Lower lobe of right lung (tissue), 2 donors: ENCODE measurements around the gene RYR1. TPM values are rescaled to one million over a fixed set of nuclear protein-coding genes. Genes with fewer than 3 reads are reported as not detected.

Experiments used
- ATAC-seq, 2 donors: fragments of 200-7000 bp; cut with Tn5 transposase; one replicate each; pipeline ENCODE4 v1.9.1; 2020 to 2022; ENCODE audit warnings: mild to moderate bottlenecking in 2 of 2, moderate library complexity in 2 of 2
- DNase-seq: peaks from one replicate; pipeline ENCODE4 v3.0.0-alpha.2; 2020
- H3K27ac ChIP-seq: fragments of 200-600 bp; one replicate; pipeline ENCODE4 v1.8.0; 2022
- H3K27me3 ChIP-seq: fragments of 200-600 bp; one replicate; pipeline ENCODE4 v1.8.0; 2022; ENCODE audit warnings: low read depth
- H3K36me3 ChIP-seq: fragments of 200-600 bp; one replicate; pipeline ENCODE4 v1.8.0; 2022; ENCODE audit warnings: mild to moderate bottlenecking
- H3K4me1 ChIP-seq: fragments of 200-600 bp; one replicate; pipeline ENCODE4 v1.8.0; 2022
- H3K4me3 ChIP-seq: fragments of 200-600 bp; one replicate; pipeline ENCODE4 v1.8.0; 2022; ENCODE audit warnings: mild to moderate bottlenecking
- H3K9me3 ChIP-seq: fragments of 200-600 bp; one replicate; pipeline ENCODE4 v1.8.0; 2022
- intact Hi-C: fragments of 100-400 bp; cut with DNase I; formaldehyde crosslinking; loops from one replicate; pipeline ENCODE4 v1.11.0; 2022
- total RNA-seq: library from RNA; stranded (reverse); fragmentation: NEBNext Ultra II Directional; extraction: Animal tissue kit (Norgen Biotek cat#: 25700); gene quantifications from one replicate; pipeline ENCODE4 v1.2.1, GENCODE V29; 2021
- TF ChIP-seq, protein P1 (sequence below): fragments of 200-600 bp; IDR thresholded peaks from one replicate; pipeline ENCODE4 v1.8.0; 2022; ENCODE audit warnings: antibody characterized with exemption, mild to moderate bottlenecking
- donor health status: DM: no; HTN: yes; CAD: no; lungs with severe emphysema.

RYR1 gene
- total RNA-seq, 1 donor from 2014 or later, result 9.2 TPM

DNA sequence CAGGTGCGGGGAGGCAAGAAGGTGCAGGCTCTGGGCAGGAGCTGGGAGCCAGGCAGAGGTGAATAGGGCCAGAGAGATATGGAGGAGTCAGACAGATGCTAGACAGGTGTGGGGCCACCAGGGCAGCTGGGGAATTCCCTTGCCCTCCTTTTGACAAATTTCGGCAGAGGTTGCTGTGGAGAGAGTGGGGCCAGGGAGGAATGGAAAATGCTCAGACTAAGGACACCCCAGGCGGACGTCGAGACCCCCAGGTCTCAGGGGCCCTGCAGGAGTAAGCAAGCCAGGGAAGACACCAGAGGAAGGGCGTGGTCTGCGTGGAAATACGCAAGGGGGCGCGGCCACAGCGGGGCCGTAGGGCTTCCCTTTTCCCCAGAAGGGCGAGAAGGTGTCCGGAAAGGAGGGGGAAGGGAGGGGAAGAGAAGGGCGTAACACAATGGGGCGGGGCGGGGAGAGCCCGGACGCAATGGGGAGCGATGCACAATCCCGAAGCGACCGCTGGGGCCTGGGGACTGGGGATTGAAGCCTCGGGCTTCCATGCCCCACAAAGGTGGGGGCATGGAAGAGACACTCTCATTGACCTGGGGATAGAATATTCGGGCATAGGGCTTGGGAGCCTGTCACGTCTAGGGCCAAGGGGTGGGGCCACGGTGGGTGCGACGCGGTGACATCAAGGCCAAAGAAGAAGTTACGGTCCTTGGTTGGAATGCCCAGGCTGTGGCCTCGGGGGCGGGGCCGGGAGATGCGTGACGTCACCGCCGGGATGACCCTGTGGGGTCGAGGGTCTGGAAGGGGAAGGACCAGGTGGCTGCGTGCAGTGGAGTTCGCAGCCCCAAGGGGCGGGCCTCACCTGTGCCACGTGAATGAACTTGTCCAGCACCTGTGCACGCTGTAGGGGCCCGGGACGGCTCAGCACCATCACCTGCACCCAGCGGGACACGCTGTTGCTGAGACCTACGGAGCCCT is 15.7 kb upstream of the RYR1 start:
- H3K4me3 ChIP-seq, result peak overlapping the region; percentile 48
- H3K4me1 ChIP-seq, result peaks cover 12% of the 10 kb centered on the region
- TF ChIP-seq, protein P1, sequence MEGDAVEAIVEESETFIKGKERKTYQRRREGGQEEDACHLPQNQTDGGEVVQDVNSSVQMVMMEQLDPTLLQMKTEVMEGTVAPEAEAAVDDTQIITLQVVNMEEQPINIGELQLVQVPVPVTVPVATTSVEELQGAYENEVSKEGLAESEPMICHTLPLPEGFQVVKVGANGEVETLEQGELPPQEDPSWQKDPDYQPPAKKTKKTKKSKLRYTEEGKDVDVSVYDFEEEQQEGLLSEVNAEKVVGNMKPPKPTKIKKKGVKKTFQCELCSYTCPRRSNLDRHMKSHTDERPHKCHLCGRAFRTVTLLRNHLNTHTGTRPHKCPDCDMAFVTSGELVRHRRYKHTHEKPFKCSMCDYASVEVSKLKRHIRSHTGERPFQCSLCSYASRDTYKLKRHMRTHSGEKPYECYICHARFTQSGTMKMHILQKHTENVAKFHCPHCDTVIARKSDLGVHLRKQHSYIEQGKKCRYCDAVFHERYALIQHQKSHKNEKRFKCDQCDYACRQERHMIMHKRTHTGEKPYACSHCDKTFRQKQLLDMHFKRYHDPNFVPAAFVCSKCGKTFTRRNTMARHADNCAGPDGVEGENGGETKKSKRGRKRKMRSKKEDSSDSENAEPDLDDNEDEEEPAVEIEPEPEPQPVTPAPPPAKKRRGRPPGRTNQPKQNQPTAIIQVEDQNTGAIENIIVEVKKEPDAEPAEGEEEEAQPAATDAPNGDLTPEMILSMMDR, result no peak
- H3K27ac ChIP-seq, result peak overlapping the region; percentile 44
- peak; percentile 90 to 93 for ATAC-seq
- intact Hi-C loops, result no loop called here
- H3K9me3 ChIP-seq, result no peaks in the 10 kb centered on the region
- no peaks in the 10 kb centered on the region for H3K36me3 ChIP-seq
- peak; percentile 88 for DNase-seq
- peaks cover under 1% of the 10 kb centered on the region for H3K27me3 ChIP-seq

DNA sequence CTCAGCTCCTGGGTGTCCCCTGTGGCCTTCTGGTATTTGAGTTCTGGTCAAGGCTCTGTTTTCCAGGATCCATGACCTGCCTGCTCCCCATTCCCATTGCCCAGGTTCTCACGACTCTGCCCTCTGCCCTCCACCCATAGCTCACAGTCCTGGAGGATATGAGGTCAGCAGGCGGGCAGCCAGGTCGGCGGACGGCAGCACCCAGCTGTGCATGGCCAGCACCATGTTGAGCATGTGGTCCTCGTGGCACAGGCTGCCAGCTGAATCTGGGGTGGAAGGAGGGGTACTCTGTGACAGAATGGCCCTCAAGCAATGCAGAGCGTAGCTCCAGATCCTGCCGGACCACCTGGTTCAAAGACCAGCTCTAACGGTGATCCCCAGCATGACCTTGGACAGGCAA is 12.6 kb upstream of the RYR1 start:
- DNase-seq (no peak), ATAC-seq (no peak)
- Histone ChIP-seq H3K36me3 (no peaks in the 10 kb centered on the region), H3K27me3 (peaks cover 5% of the 10 kb centered on the region), H3K4me3 (no peak overlapping the region), H3K27ac (no peak overlapping the region), H3K9me3 (no peaks in the 10 kb centered on the region), H3K4me1 (peaks cover 12% of the 10 kb centered on the region)
- intact Hi-C loops, result no loop called here
- TF ChIP-seq, protein P1, result no peak

DNA sequence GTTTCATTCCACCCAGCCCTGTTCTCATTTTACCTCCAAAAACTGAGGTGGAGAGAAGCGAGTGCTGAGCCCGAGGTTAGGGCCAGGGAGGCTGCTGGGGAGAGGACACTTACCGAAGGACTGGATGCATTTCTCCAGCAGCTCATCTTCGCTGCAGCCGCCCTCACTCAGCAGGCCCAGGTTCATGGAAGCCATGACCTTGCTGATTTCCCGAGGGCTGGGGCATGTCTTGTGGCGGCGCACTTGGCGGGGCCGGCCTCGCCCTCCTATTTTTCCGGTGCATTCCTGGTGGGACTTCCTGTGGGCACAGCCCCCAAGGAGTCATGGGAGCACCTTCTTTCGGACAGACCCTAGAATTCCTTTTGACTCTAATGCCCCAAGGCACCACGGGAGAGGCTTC is 11.6 kb upstream of the RYR1 start:
- Histone ChIP-seq H3K27ac (no peak overlapping the region), H3K4me3 (no peak overlapping the region), H3K36me3 (no peaks in the 10 kb centered on the region), H3K27me3 (peaks cover 5% of the 10 kb centered on the region), H3K4me1 (peaks cover 12% of the 10 kb centered on the region), H3K9me3 (no peaks in the 10 kb centered on the region)
- DNase-seq (no peak), ATAC-seq (no peak)
- TF ChIP-seq, protein P1, result no peak
- intact Hi-C loops, result no loop called here

DNA sequence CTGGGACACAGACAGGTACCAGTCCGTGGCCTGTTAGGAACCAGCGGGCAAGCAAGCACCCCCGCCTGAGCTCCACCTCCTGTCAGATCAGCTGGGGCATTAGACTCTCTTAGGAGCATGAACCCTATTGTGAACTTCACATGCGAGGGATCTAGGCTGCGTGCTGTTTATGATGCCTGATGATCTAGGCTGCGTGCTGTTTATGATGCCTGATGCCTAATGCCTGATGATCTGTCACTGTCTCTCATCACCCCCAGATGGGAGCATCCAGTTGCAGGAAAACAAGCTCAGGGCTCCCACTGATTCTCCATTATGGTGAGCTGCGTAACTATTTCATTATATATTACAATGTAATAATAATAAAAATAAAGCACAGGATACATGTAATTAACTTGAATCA is 11.1 kb upstream of the RYR1 start:
- DNase-seq, result no peak
- Histone ChIP-seq H3K27ac (no peak overlapping the region), H3K4me1 (peaks cover 10% of the 10 kb centered on the region), H3K4me3 (no peak overlapping the region), H3K9me3 (no peaks in the 10 kb centered on the region), H3K36me3 (no peaks in the 10 kb centered on the region), H3K27me3 (peaks cover 5% of the 10 kb centered on the region)
- TF ChIP-seq, protein P1, result no peak
- no peak for ATAC-seq
- intact Hi-C loops, result no loop called here

DNA sequence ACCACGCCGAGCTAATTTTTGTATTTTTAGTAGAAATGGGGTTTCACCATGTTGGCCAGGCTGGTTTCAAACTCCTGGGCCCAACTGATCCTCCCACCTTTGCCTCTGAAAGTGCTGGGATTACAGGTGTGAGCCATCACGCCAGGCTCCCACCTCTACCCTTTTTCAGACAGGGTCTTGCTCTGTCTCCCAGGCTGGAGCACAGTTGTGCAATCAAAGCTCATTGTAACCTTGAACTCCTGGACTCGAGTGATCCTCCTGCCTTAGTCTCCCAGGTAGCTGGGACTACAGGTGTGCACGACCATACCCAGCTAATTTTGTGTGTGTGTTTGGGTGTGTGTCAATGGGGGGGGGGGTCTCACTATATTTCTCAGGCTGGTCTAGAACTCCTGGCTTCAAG is 9.2 kb upstream of the RYR1 start:
- intact Hi-C loops, result no loop called here
- peaks cover 5% of the 10 kb centered on the region for H3K27me3 ChIP-seq
- H3K27ac ChIP-seq, result no peak overlapping the region
- H3K36me3 ChIP-seq, result no peaks in the 10 kb centered on the region
- H3K9me3 ChIP-seq, result no peaks in the 10 kb centered on the region
- no peak for ATAC-seq
- H3K4me3 ChIP-seq, result no peak overlapping the region
- TF ChIP-seq, protein P1, result no peak
- no peaks in the 10 kb centered on the region for H3K4me1 ChIP-seq
- DNase-seq, result no peak
